ENCODE measurements around the gene ZDHHC14. TPM values are rescaled to one million over a fixed set of nuclear protein-coding genes. Genes with fewer than 3 reads are reported as not detected.

Gene ZDHHC14
- total RNA-seq, 1 experiment from 2014 or later, result 3.2 TPM

DNA sequence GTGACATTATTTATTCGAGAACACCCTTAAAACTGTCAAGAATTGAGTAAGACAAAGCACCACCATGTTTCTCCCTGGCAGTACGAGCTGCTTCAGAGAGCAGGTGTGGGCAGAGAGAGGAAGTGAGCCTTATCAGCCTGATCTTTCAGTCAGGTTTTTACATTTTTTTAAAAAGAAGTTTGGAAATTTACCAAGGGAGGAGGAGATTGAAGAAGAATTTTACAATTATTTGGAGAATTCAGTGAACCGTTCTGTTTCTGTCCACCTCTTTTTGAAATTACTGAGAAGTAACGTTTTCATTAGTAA, 75.5 kb downstream of the ZDHHC14 start:
- TF ChIP-seq, protein P1, sequence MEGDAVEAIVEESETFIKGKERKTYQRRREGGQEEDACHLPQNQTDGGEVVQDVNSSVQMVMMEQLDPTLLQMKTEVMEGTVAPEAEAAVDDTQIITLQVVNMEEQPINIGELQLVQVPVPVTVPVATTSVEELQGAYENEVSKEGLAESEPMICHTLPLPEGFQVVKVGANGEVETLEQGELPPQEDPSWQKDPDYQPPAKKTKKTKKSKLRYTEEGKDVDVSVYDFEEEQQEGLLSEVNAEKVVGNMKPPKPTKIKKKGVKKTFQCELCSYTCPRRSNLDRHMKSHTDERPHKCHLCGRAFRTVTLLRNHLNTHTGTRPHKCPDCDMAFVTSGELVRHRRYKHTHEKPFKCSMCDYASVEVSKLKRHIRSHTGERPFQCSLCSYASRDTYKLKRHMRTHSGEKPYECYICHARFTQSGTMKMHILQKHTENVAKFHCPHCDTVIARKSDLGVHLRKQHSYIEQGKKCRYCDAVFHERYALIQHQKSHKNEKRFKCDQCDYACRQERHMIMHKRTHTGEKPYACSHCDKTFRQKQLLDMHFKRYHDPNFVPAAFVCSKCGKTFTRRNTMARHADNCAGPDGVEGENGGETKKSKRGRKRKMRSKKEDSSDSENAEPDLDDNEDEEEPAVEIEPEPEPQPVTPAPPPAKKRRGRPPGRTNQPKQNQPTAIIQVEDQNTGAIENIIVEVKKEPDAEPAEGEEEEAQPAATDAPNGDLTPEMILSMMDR (conservative IDR thresholded peaks at IDR 0.05; ENCODE audit: low read depth, low read length), result no peak
- TF ChIP-seq EZH2 (IDR thresholded peaks at IDR 0.05; ENCODE audit: borderline replicate concordance, low read depth, low read length, poor library complexity, severe bottlenecking), result no peak
- intact Hi-C loops (cut with micrococcal nuclease; ENCODE audit: unreplicated experiment), result no loop called here
- Histone ChIP-seq H3K4me3 (ENCODE audit: low read depth, low read length, poor library complexity, severe bottlenecking) (no peak overlapping the region), H3K9me3 (ENCODE audit: low read depth, low read length, poor library complexity, severe bottlenecking) (no peaks in the 10 kb centered on the region), H3K27ac (ENCODE audit: low read depth, low read length, poor library complexity, severe bottlenecking) (no peak overlapping the region), H3K36me3 (ENCODE audit: insufficient read depth, low read length, poor library complexity, severe bottlenecking) (no peaks in the 10 kb centered on the region), H3K4me1 (ENCODE audit: insufficient read depth, low read length, poor library complexity, severe bottlenecking) (peaks cover 5% of the 10 kb centered on the region), H3K27me3 (replicated peaks; ENCODE audit: insufficient read depth, low read depth, low read length, poor library complexity) (no peaks in the 10 kb centered on the region)
- ChIA-PET CTCF (no interaction called here), POLR2A (ENCODE audit: low non-redundant PET) (no interaction called here)
- no TSS peak for BruUV-seq (replicated peaks)
- no peak for DNase-seq (ENCODE audit: low spot score)

DNA sequence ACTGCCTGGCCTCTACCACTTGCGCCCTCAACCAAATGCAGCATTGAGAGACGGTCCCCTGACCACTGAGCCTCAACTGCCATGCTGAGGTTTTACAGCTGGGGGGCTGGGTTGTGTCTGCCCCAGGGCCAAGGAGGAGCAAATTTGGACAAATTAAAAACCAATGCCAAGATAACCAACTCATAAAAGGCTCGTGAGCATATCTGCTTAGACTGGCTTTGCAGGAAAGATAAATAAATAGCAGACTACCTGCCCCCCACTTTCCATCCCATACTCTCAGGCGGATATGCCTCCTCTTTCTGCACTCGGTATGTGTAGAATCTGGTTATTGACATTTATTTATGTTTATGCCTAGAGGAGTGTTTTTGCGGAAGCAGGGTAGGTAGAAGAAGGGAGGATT, 76.8 kb downstream of the ZDHHC14 start:
- ChIA-PET CTCF (no interaction called here), POLR2A (ENCODE audit: low non-redundant PET) (no interaction called here)
- intact Hi-C loops (cut with micrococcal nuclease; ENCODE audit: unreplicated experiment), result no loop called here
- Histone ChIP-seq H3K9me3 (ENCODE audit: low read depth, low read length, poor library complexity, severe bottlenecking) (no peaks in the 10 kb centered on the region), H3K36me3 (ENCODE audit: insufficient read depth, low read length, poor library complexity, severe bottlenecking) (no peaks in the 10 kb centered on the region), H3K4me3 (ENCODE audit: low read depth, low read length, poor library complexity, severe bottlenecking) (no peak overlapping the region), H3K27me3 (replicated peaks; ENCODE audit: insufficient read depth, low read depth, low read length, poor library complexity) (no peaks in the 10 kb centered on the region), H3K4me1 (ENCODE audit: insufficient read depth, low read length, poor library complexity, severe bottlenecking) (peaks cover 5% of the 10 kb centered on the region), H3K27ac (ENCODE audit: low read depth, low read length, poor library complexity, severe bottlenecking) (no peak overlapping the region)
- TF ChIP-seq, protein P1 (conservative IDR thresholded peaks at IDR 0.05; ENCODE audit: low read depth, low read length), result no peak
- no peak for TF ChIP-seq EZH2 (IDR thresholded peaks at IDR 0.05; ENCODE audit: borderline replicate concordance, low read depth, low read length, poor library complexity, severe bottlenecking)
- no TSS peak for BruUV-seq (replicated peaks)
- DNase-seq (ENCODE audit: low spot score), result no peak

DNA sequence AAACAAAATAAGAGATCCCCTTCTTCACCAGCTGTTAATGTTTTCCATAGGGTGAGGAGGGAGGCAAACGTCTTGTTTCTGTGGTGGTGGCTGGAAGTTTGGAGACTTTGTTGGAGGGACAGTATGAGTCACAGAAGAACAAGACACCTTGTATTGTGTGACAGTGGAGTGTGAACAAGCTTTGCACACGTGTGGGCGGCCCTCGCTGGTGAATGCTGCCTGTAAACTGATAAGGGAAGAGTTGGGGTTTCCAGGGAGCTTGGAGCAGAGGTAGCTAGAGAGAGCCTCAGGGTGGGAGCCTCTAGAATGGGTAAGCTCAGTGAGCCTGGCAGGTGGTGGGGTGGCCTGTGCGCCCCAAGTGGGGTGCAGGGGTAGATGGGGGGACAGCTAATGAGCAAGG, 78.3 kb downstream of the ZDHHC14 start:
- H3K9me3 ChIP-seq (ENCODE audit: low read depth, low read length, poor library complexity, severe bottlenecking), result no peaks in the 10 kb centered on the region
- no peak overlapping the region for H3K27ac ChIP-seq (ENCODE audit: low read depth, low read length, poor library complexity, severe bottlenecking)
- POLR2A ChIA-PET (ENCODE audit: low non-redundant PET), result no interaction called here
- no peaks in the 10 kb centered on the region for H3K27me3 ChIP-seq (replicated peaks; ENCODE audit: insufficient read depth, low read depth, low read length, poor library complexity)
- CTCF ChIA-PET, result no interaction called here
- no peak overlapping the region for H3K4me3 ChIP-seq (ENCODE audit: low read depth, low read length, poor library complexity, severe bottlenecking)
- BruUV-seq (replicated peaks), result no TSS peak
- DNase-seq (ENCODE audit: low spot score), result no peak
- peaks cover 5% of the 10 kb centered on the region for H3K4me1 ChIP-seq (ENCODE audit: insufficient read depth, low read length, poor library complexity, severe bottlenecking)
- intact Hi-C loops (cut with micrococcal nuclease; ENCODE audit: unreplicated experiment), result no loop called here
- H3K36me3 ChIP-seq (ENCODE audit: insufficient read depth, low read length, poor library complexity, severe bottlenecking), result no peaks in the 10 kb centered on the region
- TF ChIP-seq, protein P1 (conservative IDR thresholded peaks at IDR 0.05; ENCODE audit: low read depth, low read length), result no peak
- TF ChIP-seq EZH2 (IDR thresholded peaks at IDR 0.05; ENCODE audit: borderline replicate concordance, low read depth, low read length, poor library complexity, severe bottlenecking), result no peak

Measured in A673 (cell line).